Measurements from ENCODE around the gene ZNF285.
"Not testable (repeated sequence)": the region's sequence is repeated elsewhere in the genome, so short reads cannot be mapped to it uniquely, and the experiment has no call there.

The ZNF285 gene

GRCh38 chr19:44346556-44346955 lies 54.9 kb downstream of the ZNF285 start:
- DNase-seq (ENCODE audit: insufficient read length) (no peak), FAIRE-seq (no peak)
- TF ChIP-seq TAF1 (IDR thresholded peaks at IDR 0.05; ENCODE audit: borderline replicate concordance, low read depth, low read length) (no peak), POLR2A (IDR thresholded peaks at IDR 0.05; ENCODE audit: low read depth, low read length) (no peak)

- no peak for DNase-seq (ENCODE audit: insufficient read length)
- no peak for FAIRE-seq
Measured at GRCh38 chr19:44345959-44346358, 55.4 kb downstream of the ZNF285 start.

GRCh38 chr19:44344255-44344654 lies 57.2 kb downstream of the ZNF285 start:
- no peak for TF ChIP-seq POLR2AphosphoS5 (IDR thresholded peaks at IDR 0.05; ENCODE audit: low read depth, low read length)
- TF ChIP-seq TAF1 (IDR thresholded peaks at IDR 0.05; ENCODE audit: borderline replicate concordance, low read depth, low read length): no peak
- TF ChIP-seq POLR2A (IDR thresholded peaks at IDR 0.05; ENCODE audit: low read depth, low read length): no peak
- FAIRE-seq (no peak), DNase-seq (ENCODE audit: insufficient read length) (no peak)

More at GRCh38 chr19:44345959-44346358, 55.4 kb downstream of the ZNF285 start:
- TF ChIP-seq TAF1 (IDR thresholded peaks at IDR 0.05; ENCODE audit: borderline replicate concordance, low read depth, low read length): no peak
- no peak for TF ChIP-seq POLR2A (IDR thresholded peaks at IDR 0.05; ENCODE audit: low read depth, low read length)
- TF ChIP-seq POLR2AphosphoS5 (IDR thresholded peaks at IDR 0.05; ENCODE audit: low read depth, low read length): no peak

DNA sequence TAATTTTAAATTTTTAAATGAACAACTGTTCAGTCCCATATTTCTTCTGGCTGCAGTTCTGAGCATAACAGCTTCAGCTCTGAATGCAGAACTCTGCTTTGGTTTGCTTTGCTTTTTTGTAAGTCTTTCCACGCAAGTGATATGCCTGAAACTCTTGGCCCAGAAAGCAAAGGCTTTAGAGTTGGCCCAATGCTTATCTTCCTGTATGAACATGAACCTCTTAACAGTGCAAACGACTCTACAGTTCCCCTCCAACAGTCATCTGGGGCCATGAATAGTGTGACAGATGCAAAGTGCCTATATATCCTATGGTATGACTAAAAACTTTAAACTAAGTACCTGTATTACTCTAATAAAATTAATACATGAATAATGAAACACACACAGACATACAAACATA lies 59.6 kb downstream of the ZNF285 start:
- no peak for FAIRE-seq
- TF ChIP-seq TAF1 (IDR thresholded peaks at IDR 0.05; ENCODE audit: borderline replicate concordance, low read depth, low read length) (no peak), POLR2AphosphoS5 (IDR thresholded peaks at IDR 0.05; ENCODE audit: low read depth, low read length) (no peak), POLR2A (IDR thresholded peaks at IDR 0.05; ENCODE audit: low read depth, low read length) (no peak)
- DNase-seq (ENCODE audit: insufficient read length): no peak

GRCh38 chr19:44334639-44335038 lies 66.8 kb downstream of the ZNF285 start:
- DNase-seq (ENCODE audit: insufficient read length); FAIRE-seq: not testable (repeated sequence)

Data from GM12892 (cell line).